Glomerular visceral epithelial cell (primary cell): ENCODE measurements around the gene EML6.

Experiments used
- DNase-seq: peaks from one replicate; pipeline ENCODE4 v3.0.0-alpha.2; 2016; ENCODE audit errors: extremely low spot score

EML6 gene

DNA sequence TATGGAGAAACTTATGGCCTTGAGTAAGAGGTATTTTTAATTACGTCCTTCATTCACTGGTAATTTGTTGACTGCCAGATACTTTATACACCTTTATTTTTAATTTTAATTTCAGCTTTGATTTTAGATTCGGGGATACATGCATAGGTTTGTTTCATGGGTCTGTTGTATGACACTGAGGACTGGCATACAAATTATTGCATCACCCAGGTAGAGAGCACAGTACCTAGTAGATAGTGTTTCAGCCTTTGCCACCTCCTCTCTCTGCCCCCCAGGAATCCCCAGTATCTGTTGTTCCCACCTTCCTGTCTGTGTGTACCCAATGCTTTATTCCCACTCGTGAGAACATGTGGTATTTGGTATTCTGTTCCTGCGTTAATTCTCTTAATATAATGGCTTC is 188.8 kb downstream of the EML6 start:
- DNase-seq = no peak

DNA sequence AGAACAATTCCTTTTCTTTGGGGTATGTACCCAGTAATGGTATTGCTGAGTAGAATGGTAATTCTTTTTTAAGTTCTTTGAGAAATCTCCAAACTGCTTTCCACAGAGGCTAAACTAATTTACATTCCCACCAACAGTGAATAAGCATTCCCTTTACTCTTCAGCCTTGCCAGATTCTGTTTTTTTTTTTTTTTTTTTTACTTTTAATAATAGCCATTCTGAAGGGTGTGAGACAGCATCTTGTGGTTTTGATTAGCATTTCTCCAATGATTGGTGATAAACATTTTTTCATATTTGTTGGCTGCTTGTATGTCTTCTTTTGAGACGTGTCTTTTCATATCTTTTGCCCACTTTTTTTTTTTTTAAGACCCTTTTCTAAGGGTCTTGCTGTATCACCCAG is 189.4 kb downstream of the EML6 start:
- no peak for DNase-seq

DNA sequence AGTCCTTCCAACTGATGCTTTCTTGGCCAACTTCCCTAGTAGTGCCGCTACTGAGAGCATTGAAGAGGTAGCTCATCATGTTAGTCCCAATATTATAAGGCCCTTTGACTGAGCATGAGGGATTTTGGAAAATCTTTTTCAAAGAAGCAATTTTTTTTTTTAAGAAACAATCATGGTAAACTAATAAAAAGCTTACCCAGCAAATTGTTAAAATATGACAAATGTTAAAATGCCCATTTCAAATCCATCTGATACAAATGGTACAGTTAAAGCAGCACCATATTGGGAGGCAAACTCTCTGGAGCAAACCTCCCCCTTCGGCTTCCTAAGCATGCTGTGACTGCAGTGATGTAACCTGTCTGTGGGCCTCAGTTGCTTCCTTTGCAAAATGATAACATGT is 191.2 kb downstream of the EML6 start:
- no peak for DNase-seq

DNA sequence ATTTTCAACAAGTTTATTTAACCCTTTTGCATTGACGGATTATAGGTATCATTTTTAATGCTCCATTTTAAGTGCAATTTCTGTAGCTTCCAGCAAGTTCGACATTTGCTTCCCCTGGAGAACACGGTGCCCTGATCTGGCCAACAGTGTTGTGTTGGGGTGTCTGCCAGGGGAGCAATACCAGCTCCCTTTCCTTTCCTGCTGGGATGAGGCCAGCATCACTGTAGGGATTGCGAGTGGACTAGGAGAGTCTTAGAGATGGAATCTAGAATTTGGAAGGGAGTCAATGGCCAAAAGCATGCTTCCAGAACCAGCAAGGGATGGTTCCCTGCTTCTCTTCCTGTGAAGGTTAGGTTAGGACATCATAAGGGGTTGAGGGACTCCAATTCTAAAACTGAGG is 191.6 kb downstream of the EML6 start:
- DNase-seq = no peak

DNA sequence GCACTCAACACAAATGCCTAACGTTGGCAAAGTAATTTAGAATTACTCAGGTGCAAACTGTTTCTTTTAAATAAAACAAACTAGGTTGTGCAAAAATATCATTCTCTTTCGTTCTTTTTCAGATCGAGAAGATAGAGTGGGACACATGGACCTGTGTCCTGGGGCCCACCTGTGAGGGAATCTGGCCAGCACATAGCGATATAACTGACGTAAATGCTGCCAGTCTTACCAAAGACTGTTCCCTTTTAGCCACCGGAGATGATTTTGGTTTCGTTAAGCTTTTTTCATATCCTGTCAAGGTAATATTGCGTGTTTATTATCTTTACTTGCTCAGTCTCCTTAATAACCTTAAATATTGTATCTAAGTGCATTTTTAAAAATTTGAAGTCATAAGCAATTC is 193.2 kb downstream of the EML6 start:
- no peak for DNase-seq

DNA sequence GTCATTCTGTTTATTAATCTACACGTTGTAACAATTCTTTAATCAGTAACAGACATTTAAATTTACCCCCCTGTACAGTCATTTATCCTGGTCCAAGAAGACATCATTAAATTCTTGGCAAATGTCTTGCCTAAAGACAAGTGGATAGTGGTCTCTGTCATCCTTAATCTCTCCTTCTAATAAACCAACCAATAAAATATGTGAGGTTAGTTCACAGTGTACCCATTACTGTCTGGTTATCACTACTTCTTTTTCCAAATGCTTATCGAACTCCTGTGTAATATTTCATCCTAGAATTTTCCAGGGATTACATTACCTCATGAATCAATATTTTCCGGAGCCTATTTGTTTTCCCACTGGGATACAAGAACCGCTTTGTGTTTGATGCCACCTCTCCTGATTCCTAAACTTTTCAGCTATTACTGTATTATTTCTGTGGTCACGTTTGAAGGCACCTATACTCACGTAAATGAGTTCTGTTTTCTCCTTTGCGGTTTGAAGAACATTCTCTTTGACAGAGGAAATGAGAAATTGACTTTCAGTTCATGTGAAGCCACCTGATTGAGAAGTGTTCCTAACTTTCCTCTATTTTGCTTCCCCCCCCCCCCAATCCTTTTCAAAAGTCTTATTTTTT is 195.3 kb downstream of the EML6 start:
- DNase-seq = no peak

DNA sequence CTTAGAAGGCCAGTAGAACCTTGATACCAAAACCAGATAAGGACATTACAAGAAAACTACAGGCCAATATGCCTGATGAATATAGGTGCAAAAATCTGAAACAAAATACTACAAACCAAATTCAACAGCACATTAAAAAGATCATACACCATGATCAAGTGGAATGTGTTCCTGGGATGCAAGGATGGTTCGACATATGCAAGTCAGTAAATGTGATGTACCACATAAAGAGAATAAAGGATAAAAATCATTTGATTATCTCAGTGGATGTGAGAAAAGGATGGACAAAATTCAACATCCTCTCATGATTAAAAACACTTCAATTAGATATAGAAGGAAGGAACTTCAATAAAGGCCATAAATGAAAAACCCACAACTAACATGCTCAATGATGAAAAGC is 197.2 kb downstream of the EML6 start:
- DNase-seq = no peak

DNA sequence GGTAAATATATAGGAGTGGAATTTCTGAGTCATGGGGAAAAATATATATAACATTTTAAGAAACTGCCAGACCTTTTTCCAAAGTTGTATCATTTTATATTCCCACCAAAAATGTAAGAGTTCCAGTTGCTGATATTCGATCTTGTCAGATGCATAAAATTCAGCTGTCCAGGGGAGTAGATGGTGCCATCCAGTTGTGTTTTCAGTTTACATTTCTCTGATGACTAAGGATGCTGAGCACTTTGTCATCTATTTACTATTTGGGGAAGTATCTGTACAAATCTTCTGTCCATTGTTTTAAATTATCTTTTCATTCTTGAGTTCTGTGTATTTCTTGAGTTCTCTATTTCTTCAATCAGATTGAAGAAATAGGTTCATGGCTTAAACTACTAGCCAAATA is 200.7 kb downstream of the EML6 start:
- DNase-seq = no peak

DNA sequence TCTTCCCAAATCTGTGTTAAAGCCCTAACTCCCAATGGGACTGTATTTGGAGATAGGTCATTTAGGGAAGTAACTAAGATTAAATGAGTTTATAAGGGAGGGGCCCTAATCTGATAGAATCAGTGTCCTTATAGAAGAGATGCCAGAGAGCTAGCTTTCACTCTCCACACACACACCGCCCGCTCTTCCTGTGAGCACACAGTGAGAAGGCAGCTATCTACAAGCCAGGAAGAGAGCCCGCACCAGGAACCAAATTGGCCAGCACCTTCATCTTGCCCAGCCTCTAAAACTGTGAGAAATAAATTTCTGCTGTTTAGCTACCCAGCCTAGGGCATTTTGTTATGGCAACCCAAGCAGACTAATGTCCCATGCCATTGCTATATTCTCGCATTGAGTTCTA is 201.6 kb downstream of the EML6 start:
- no peak for DNase-seq

DNA sequence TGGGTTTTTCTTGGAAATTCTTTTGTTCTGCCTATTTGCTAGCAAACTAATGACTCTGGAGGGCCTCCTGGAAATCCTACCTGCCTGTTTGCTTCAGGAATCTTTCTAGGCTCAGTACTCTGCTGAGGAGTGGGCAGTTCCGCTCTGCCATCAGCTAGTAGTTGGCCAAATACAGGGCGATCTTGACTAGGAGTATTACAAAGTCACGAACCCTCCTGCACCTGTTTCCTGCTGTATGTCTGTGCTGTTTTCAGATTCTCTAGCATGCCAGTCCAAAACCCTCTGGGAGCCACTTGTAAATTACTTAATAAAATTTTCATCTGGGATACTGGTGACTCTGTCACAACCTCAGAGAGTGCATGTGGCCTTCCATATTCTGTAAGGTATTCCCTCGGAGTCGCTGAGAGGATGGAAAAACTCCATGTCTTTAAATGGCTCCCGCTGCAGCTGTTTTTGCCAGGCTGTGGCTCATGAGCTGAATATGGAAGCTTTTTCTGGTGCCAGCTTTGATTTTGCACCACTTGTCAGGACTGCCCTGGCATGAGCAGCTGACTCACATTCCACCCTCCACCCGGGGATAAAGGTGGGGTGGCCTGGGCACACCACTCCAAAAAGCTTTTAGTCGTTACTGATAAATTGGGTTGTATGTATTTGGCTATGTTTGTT is 203.8 kb downstream of the EML6 start:
- no peak for DNase-seq

DNA sequence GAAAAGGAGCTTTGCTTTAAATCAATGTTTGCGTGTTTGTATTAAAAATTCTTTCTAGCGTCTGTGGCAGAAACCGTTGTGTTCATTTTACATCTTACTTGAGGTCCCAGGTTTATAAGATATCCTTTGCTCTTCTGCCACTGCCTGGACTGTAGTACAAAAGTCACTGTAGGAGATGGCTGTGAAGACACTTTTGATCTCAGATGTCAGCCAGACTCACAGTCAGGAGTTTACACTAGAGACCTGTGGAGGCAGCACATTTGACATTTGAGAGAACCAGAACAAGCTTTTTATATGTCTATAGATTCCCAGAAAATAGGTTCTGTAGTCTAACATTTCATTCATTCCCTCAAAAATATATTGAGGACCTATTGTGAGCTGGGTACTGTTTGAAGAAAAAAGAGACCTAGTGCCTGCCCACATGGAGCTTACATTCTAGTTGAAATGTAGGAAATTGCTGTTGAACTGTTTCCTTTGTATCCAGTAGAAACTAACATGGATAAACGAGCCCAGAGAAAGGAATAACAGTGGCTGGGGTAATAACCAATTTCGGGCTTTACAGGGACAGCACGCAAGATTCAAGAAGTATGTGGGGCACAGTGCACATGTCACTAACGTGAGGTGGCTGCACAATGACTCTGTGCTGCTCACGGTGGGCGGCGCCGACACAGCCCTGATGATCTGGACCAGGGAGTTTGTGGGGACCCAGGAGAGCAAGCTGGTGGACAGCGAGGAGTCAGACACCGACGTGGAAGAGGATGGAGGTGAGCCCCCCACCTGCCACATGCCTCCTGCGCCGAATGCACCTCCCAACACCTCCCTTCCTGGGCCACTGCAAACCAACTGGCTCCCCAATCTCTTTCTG is 204.5 kb downstream of the EML6 start:
- no peak for DNase-seq

DNA sequence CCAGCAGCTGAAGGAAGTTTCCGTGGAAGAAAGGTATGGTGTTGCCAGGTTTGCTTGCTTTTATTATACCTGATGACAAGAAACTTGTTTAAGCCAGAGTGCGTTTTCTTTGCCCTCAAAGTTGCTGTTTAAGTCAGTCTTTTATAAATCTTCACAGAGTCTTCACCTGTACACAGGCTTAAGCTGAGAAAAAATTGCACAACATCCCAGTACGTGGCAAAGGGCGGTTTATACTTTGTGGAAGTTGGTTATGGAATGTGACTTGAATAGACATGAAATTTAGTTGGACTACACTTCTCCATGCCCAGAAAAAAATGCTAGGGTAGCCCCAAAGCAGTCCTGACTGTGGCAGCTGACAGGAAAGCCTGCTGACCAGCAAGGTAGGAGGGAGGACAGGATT is 205.3 kb downstream of the EML6 start:
- no peak for DNase-seq

DNA sequence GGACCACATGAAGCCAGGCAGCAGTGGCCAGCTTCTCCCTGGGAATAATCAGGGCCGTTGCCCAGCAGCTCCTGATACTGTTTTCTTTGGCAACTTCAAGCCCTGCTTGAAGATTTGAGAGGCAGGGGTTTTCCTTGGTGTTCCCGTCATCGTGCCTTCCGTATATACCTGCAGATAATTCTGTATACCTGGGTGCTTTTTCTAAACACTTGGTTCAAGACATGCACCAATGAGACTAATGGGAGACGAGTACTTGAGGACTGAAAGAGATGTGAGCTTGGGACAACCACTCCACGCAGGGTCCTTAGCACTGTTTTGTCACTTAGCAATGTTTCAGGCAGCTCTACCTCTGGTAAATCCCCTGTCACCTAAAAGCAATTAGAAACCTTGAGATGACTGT is 208.0 kb downstream of the EML6 start:
- DNase-seq = no peak

DNA sequence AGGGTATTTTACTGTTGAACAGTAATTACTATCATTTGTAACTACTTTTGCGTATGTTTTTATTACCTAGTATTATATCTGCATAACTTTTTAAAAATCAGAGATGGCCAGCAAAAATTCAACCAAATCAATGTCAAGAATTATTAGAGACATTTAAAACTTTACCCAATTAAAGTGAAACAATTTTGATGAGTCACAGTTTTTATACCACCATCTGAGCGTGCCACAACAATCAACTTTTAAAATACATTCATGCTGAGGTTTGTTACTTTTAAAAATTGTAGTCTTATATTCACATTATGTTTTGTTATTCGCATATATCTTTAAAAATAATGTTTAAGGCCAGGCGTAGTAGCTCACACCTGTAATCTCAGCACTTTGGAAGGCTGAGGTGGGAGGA is 211.9 kb downstream of the EML6 start:
- DNase-seq = no peak

DNA sequence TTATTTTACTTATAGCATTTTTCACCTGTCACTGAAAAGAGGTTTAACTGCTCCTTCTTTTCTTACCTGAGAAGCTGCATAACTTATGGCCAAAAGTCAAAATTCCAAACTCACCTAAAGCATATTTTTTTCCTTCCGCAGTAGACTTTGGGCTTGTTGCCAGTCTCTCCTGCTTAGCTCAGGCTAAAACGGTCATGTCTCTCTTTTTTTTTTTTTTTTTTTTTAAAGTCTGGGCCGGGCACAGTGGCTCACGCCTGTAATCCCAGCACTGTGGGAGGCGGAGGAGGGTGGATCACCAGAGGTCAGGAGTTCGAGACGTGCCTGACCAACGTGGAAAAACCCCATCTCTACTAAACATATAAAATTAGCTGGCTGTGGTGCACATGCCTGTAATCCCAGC is 213.3 kb downstream of the EML6 start:
- DNase-seq = peak; percentile 25

DNA sequence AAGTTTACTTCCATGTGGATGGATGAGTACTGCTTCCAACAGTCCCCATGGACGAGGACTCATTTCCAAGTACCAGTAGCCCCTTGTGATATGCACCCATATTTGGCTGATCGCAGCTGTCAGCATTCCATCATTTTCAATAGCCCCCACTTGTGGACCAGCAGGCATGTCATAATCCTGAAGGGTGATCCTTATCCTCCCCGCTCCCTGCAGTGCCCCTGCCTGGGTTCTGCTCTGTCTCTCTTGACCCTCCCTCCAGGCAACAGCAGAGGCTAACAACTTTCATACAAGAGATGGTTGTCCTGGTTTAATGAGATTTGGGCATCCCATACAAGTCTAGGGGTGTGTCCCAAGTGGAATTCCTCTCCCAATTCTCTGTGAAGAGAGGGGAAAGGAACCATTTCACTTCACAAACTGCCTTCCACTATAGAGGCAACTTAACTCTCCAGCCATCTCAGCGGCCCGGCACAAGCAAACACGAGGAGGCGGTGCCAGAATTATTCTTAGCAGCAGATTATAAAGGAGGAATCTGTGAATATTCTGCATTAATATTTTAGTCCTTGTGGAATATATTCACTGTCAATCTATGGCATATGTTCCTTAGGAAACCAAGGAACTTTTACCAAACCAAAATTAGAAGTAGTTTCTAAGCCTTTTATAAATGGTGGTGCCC is 216.1 kb downstream of the EML6 start:
- DNase-seq = no peak

DNA sequence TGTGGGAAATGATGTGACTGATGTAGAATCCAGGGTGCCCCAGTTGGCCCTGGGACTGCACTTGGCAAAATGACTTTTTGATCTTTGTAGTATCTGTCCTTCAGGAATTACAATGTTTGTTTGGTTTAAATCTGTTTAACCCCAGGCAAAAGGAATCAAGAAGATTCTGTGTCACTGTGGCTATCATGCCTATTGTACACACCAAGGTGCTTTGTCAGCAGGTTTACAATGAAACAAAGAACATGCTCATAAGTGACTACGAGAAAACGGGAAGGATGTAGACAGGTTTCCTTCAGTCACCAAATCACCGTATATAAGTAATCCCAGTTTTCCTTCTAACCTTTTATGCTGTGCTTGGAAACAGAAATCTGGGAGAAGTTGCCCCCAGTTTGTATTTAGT is 217.3 kb downstream of the EML6 start:
- no peak for DNase-seq

DNA sequence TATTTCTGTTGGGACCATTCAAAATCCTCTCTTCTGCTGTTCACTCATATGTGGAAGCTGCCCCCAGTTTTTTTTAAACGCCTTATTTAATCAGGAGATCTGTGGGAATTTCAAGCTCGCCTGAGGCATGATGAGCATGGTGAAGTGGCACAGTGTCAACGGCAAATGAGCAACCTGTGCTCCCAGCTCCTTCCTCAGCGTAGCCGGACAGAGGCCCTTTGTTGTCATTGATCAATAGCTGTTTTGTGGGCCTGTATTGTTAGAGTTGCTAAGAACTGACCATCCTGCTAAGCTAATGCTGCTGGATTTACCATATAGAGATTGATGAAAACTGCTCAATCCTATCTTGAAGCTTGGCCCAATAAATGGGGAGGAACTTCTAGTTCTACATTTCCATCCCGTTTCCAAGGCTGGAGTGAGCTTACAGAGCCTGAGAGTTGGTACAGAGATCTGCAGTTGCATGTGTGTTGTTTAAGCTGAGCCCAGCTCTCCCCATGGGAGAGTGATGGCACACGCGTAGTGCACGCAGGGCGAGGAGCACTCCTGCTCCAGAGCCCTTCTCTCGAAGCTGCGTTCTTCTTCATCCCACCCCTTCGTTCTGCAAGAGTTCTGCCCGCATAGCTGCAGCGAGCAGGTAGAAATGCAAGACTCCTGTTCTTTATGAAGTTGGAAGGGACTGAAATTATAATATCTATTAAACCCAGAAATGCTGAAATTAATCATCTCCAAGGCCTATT is 218.0 kb downstream of the EML6 start:
- DNase-seq = no peak

DNA sequence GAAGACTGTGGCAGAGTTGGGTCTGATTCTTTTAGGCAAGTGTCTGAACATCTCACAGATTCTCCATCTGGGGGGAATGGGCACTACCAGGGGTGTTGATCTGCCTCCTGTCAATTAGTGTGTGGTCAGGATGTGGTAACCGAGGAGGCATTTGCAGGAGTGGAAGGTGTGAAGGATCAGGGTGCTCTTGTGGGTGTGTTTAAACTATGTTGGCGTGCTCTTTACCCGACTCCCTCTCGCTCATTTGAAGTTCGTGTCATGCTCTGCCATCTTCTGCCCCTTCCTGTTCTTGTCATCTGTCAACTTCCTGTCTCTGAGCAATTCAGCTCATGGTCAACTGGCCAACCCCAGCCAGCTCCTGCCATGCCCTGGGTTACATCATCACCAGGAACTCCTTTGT is 218.9 kb downstream of the EML6 start:
- no peak for DNase-seq

DNA sequence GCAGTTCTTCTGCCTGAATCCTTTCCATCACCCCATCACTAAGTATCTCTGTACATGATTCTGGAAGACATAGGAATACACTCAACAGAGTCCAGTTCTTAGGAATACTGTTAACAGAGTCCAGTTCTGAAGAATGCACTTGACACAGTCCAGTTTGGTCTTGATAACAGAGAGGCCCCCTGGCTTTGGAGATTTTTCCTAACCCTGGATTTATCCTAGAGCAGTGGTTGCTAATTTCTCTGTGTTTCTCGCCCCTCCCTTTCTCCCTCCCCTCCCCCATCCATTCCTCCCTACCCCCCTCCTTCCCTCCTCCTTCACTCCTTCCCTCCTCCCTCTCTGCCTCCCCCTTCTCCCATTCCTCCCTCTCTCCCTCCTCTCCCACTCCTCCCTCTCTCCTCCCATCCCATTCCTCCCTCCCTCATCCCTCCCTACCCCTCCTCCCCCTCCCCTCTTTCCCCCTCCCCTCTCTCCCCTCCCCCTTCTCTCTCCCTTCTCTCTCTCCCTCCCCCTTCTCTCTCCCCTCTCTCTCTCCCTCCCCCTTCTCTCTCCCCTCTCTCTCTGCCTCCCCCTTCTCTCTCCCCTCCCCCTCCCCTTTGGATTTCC is 221.4 kb downstream of the EML6 start:
- no peak for DNase-seq
